GM12878 (cell line): ENCODE data around the gene CDSN. TPM values are rescaled to one million over a fixed set of nuclear protein-coding genes. Genes with fewer than 3 reads are reported as not detected.

Experiments used
- ATAC-seq: fragments of 200-7000 bp; cut with Tn5 transposase; 3 replicates; pipeline ENCODE4 v1.9.1; 2020; ENCODE audit warnings: mild to moderate bottlenecking, moderate library complexity
- BruUV-seq: library from RNA; stranded (reverse); fragments of 400-500 nt; replicated peaks from 2 replicates; lab custom pipeline; 2021; lab: Mats Ljungman, UMichigan
- CTCF ChIA-PET: fragments of 300-600 bp; sonication (Branson Sonifier 250); formaldehyde crosslinking; extraction: SDS; loops from one replicate; lab custom pipeline; 2021; ENCODE audit warnings: inconsistent platforms; lab: Yijun Ruan, JAX
- POLR2A ChIA-PET: fragments of 350-600 bp; formaldehyde crosslinking; extraction: SDS; loops from one replicate; lab custom pipeline; 2021; ENCODE audit warnings: inconsistent platforms; lab: Charles Lee
- RAD21 ChIA-PET: fragments of 300-600 bp; sonication (Branson Sonifier 250); formaldehyde crosslinking; loops from one replicate; lab custom pipeline; 2023; ENCODE audit warnings: antibody characterized with exemption; ENCODE audit not compliant: unreplicated experiment; lab: Charles Lee
- SMC1A ChIA-PET: fragments of 300-600 bp; sonication (Branson Sonifier 250); formaldehyde crosslinking; loops from one replicate; lab custom pipeline; 2023; ENCODE audit not compliant: unreplicated experiment, uncharacterized antibody; lab: Charles Lee
- DNase-seq: peaks from one replicate; pipeline ENCODE4 v3.0.0-alpha.2; 2011; ENCODE audit warnings: low read depth, low spot score
- FAIRE-seq: peaks from 3 replicates; lab custom pipeline; 2011; peaks lifted over from hg19 to GRCh38; lab: Jason Lieb, UNC
- H2AFZ ChIP-seq: 2 replicates; pipeline ENCODE4 v1.6.0; 2011; ENCODE audit warnings: low read depth, low read length, control low read depth; ENCODE audit not compliant: control insufficient read depth
- H3K27ac ChIP-seq: 2 replicates; pipeline ENCODE4 v1.5.1; 2011; ENCODE audit warnings: control low read depth; ENCODE audit not compliant: control insufficient read depth, insufficient read depth
- H3K27me3 ChIP-seq, 2 experiments: replicated peaks in 1 of 2; 2 replicates each; pipeline versions ENCODE4 v1.6.0 to v1.6.1; 2011; ENCODE audit warnings: low read length in 1 of 2; ENCODE audit not compliant: control insufficient read depth in 2 of 2, insufficient read depth in 2 of 2
- H3K36me3 ChIP-seq, 2 experiments: 2 replicates each; pipeline ENCODE4 v1.5.1; 2011; ENCODE audit warnings: low read length in 1 of 2; ENCODE audit not compliant: control insufficient read depth in 2 of 2, insufficient read depth in 2 of 2
- H3K4me1 ChIP-seq: 2 replicates; pipeline ENCODE4 v1.6.1; 2011; ENCODE audit warnings: mild to moderate bottlenecking, low read length, moderate library complexity, mixed read lengths; ENCODE audit not compliant: control insufficient read depth, insufficient read depth
- H3K4me2 ChIP-seq: 2 replicates; pipeline ENCODE4 v1.6.0; 2011; ENCODE audit warnings: control low read depth; ENCODE audit not compliant: control insufficient read depth, insufficient read depth
- H3K4me3 ChIP-seq: fragments of 200-600 bp; sonication (generic); 2 replicates; pipeline ENCODE4 v1.5.1; 2016
- H3K79me2 ChIP-seq: 2 replicates; pipeline ENCODE4 v1.6.0; 2011; ENCODE audit warnings: low read length; ENCODE audit not compliant: control insufficient read depth, insufficient read depth
- H3K9ac ChIP-seq: 2 replicates; pipeline ENCODE4 v1.8.0; 2011; ENCODE audit warnings: low read length, control low read depth, mixed read lengths; ENCODE audit not compliant: control insufficient read depth, insufficient read depth
- H3K9me3 ChIP-seq: replicated peaks from 3 replicates; pipeline ENCODE4 v1.5.1; 2011; ENCODE audit warnings: mild to moderate bottlenecking, low read length; ENCODE audit not compliant: control insufficient read depth, insufficient read depth
- H4K20me1 ChIP-seq: 2 replicates; pipeline ENCODE4 v1.6.0; 2011; ENCODE audit not compliant: control insufficient read depth, insufficient read depth
- ATF2 ChIP-seq: IDR thresholded peaks from 2 replicates; pipeline ENCODE4 v1.6.1; 2012; ENCODE audit warnings: low read length, inconsistent platforms
- BCL3 ChIP-seq: IDR thresholded peaks from 2 replicates; pipeline ENCODE4 v1.6.1; 2011; ENCODE audit warnings: borderline replicate concordance, low read depth, mild to moderate bottlenecking, moderate library complexity, low read length; ENCODE audit not compliant: insufficient read depth, poor library complexity, severe bottlenecking
- CHD1 ChIP-seq: IDR thresholded peaks from 2 replicates; pipeline ENCODE4 v1.6.1; 2012; ENCODE audit warnings: low read depth, low read length, improper control_type of control experiment
- ESRRA ChIP-seq: IDR thresholded peaks from 2 replicates; pipeline ENCODE4 v1.6.1; 2012; ENCODE audit warnings: mild to moderate bottlenecking, low read length, improper control_type of control experiment
- HDAC2 ChIP-seq: fragments of 200-600 bp; sonication (generic); IDR thresholded peaks from 2 replicates; pipeline ENCODE4 v1.6.1; 2017
- HDAC6 ChIP-seq: fragments of 200-600 bp; sonication (generic); IDR thresholded peaks from one replicate; pipeline ENCODE4 v1.8.0; 2017; ENCODE audit warnings: antibody characterized with exemption; ENCODE audit not compliant: unreplicated experiment
- MLLT1 ChIP-seq: fragments of 450-650 bp; IDR thresholded peaks from 2 replicates; pipeline ENCODE4 v1.6.1; 2016; ENCODE audit warnings: mild to moderate bottlenecking
- PAX8 ChIP-seq: fragments of 450-650 bp; IDR thresholded peaks from 2 replicates; pipeline ENCODE4 v1.6.1; 2017; ENCODE audit warnings: mild to moderate bottlenecking, moderate library complexity
- POLR2AphosphoS5 ChIP-seq: IDR thresholded peaks from 2 replicates; pipeline ENCODE4 v1.6.1; 2011; ENCODE audit warnings: mild to moderate bottlenecking, low read length, inconsistent platforms
- RFX5 ChIP-seq: IDR thresholded peaks from 2 replicates; pipeline ENCODE4 v1.6.1; 2011; ENCODE audit warnings: low read depth, low read length, improper control_type of control experiment
- SMAD1 ChIP-seq: fragments of 450-650 bp; IDR thresholded peaks from 2 replicates; pipeline ENCODE4 v1.6.1; 2018; ENCODE audit warnings: mild to moderate bottlenecking, low read depth; ENCODE audit not compliant: partially characterized antibody
- SMAD5 ChIP-seq: IDR thresholded peaks from 2 replicates; pipeline ENCODE4 v1.6.1; 2016; ENCODE audit warnings: antibody characterized with exemption, low read depth
- SREBF1 ChIP-seq: IDR thresholded peaks from 2 replicates; pipeline ENCODE4 v1.6.1; 2012; ENCODE audit warnings: mild to moderate bottlenecking, low read length
- ZNF207 ChIP-seq: fragments of 450-650 bp; IDR thresholded peaks from 2 replicates; pipeline ENCODE4 v1.6.1; 2014; ENCODE audit warnings: antibody characterized with exemption, mild to moderate bottlenecking, borderline replicate concordance
- ZSCAN29 ChIP-seq: fragments of 450-650 bp; IDR thresholded peaks from 2 replicates; pipeline ENCODE4 v1.6.1; 2017; ENCODE audit warnings: mild to moderate bottlenecking, moderate library complexity
- ZZZ3 ChIP-seq: IDR thresholded peaks from 2 replicates; pipeline ENCODE4 v1.6.1; 2011; ENCODE audit warnings: low read depth; ENCODE audit not compliant: control insufficient read depth, insufficient read length
- WGBS: methylation state at CpG from one replicate; pipeline ENCODE4 v1.1.6; 2016; ENCODE audit warnings: low lambda C conversion rate; ENCODE audit not compliant: insufficient replicate concordance, insufficient coverage; ENCODE audit errors: missing lambda C conversion rate; 5-methylcytosine and 5-hydroxymethylcytosine counted together
- in situ Hi-C: fragments of 300-500 bp; cut with MboI; formaldehyde crosslinking; loops from 9 replicates; pipeline ENCODE4 v1.14.3; 2018; ENCODE audit warnings: mixed read lengths
- intact Hi-C: fragments of 100-400 bp; cut with micrococcal nuclease; formaldehyde crosslinking; loops from one replicate; pipeline ENCODE4 v1.14.2; 2022; ENCODE audit not compliant: unreplicated experiment
- polyA plus RNA-seq, 11 experiments: library from polyadenylated mRNA; depleted of rRNA in 4 of 11; unstranded in 6 of 11; stranded (reverse) in 5 of 11; fragments of >200 nt; fragmentation: Nextera tagmentation in 4 of 11; fragmentation: Illumina TruSeq in 1 of 11; extraction: Ambion mirVana in 4 of 11; extraction: Trizol in 1 of 11; gene quantifications; 1 replicate in 1 of 11; 2 replicates in 10 of 11; pipeline versions ENCODE4 v1.2.1 to v1.2.3, GENCODE V29; 2011 to 2016; ENCODE audit warnings: inconsistent platforms in 2 of 11, missing spikeins in 2 of 11, low read depth in 1 of 11
- total RNA-seq, 4 experiments: library from RNA; depleted of rRNA in 3 of 4; stranded (reverse); fragments of >200 nt in 3 of 4; fragmentation: Illumina TruSeq in 1 of 4; extraction: Trizol in 1 of 4; gene quantifications; 2 replicates each; pipeline versions ENCODE4 v1.2.1 to v1.2.3, GENCODE V29; 2013 to 2021
- TF ChIP-seq, protein P1 (sequence below): IDR thresholded peaks from 2 replicates; pipeline ENCODE4 v1.6.1; 2012; ENCODE audit warnings: low read depth, low read length, improper control_type of control experiment
- TF ChIP-seq, protein P2 (sequence below): IDR thresholded peaks from 2 replicates; pipeline ENCODE4 v1.6.1; 2011; ENCODE audit warnings: borderline replicate concordance, low read depth, mild to moderate bottlenecking, moderate library complexity, mixed read lengths, low read length; ENCODE audit not compliant: insufficient read depth; ENCODE audit errors: extremely low read length

CDSN gene
- total and polyA plus RNA-seq, 10 of the 15 experiments (the other 5 are each of a cell fraction or from before 2014, with no cell fraction given), result 0.01 TPM; not detected in 9

DNA sequence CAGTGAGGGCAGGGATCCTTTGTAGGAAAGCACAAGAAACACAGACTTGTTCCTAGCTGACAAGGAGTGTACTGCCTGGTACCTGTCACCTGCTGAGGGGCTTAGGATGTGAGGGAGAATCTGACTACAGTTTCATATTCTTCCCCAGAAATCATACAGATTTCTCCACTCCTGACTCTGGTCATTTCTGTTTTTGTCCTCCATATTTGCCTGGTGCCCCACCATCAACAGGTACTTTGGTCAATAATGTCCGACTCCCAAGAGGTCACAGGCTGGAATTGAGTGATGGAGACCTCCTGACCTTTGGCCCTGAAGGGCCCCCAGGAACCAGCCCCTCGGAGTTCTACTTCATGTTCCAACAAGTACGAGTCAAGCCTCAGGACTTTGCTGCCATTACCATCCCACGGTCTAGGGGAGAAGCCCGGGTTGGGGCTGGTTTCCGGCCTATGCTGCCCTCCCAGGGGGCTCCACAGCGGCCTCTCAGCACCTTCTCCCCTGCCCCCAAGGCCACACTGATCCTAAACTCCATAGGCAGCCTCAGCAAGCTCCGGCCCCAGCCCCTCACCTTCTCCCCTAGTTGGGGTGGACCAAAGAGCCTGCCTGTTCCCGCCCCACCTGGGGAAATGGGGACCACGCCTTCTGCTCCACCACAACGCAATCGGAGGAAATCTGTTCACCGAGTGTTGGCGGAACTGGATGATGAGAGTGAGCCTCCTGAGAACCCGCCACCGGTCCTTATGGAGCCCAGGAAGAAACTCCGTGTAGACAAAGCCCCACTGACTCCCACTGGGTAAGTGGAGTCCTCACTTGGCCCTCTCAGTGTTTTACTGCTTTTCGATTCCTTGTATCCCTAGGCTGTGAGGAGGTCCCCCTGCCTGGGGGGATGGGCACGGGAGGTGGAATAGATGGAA lies 41.2 kb upstream of the CDSN start:
- FAIRE-seq (no peak), DNase-seq (no peak), ATAC-seq (no peak)
- in situ Hi-C loops, result no loop called here
- CTCF ChIA-PET, result interaction anchor here (1.0 to 2.5 kb wide), 3 partner anchors 26 to 35 kb away, joined by 5 to 15 read pairs (median 12); no protein-coding TSS in a partner anchor
- no TSS peak for BruUV-seq
- POLR2A ChIA-PET, result interaction anchor here (0.5 to 3.0 kb wide), 8 partner anchors 12 to 443 kb away, joined by 3 to 10 read pairs (median 4); no protein-coding TSS in a partner anchor
- H3K4me2 ChIP-seq, result peak overlapping the region; percentile 61
- H3K9ac ChIP-seq, result no peak overlapping the region
- RAD21 ChIA-PET, result interaction anchor here (1.0 to 1.8 kb wide), 3 partner anchors 29 to 111 kb away, joined by 3 to 12 read pairs (median 4); no protein-coding TSS in a partner anchor
- no peaks in the 10 kb centered on the region for H3K9me3 ChIP-seq
- 0 out of 2 replicates have a peak overlapping the region, but pooled peaks have one; percentile 14 for H3K4me3 ChIP-seq
- H4K20me1 ChIP-seq, result no peaks in the 10 kb centered on the region; the same call in 1 of the 2 replicates
- peaks cover 39% of the 10 kb centered on the region for H3K79me2 ChIP-seq
- TF ChIP-seq, protein P1, sequence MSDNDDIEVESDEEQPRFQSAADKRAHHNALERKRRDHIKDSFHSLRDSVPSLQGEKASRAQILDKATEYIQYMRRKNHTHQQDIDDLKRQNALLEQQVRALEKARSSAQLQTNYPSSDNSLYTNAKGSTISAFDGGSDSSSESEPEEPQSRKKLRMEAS, result no peak
- TF ChIP-seq ZZZ3, result no peak
- no peak for TF ChIP-seq HDAC2
- TF ChIP-seq MLLT1, result no peak
- TF ChIP-seq SMAD1, result no peak
- TF ChIP-seq POLR2AphosphoS5, result no peak
- no peak for TF ChIP-seq CHD1
- no peak for TF ChIP-seq BCL3
- no peak for TF ChIP-seq ZSCAN29
- TF ChIP-seq, protein P2, sequence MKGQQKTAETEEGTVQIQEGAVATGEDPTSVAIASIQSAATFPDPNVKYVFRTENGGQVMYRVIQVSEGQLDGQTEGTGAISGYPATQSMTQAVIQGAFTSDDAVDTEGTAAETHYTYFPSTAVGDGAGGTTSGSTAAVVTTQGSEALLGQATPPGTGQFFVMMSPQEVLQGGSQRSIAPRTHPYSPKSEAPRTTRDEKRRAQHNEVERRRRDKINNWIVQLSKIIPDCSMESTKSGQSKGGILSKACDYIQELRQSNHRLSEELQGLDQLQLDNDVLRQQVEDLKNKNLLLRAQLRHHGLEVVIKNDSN, result no peak
- no peak for TF ChIP-seq PAX8
- TF ChIP-seq SREBF1, result no peak
- TF ChIP-seq SMAD5, result no peak
- no peak for TF ChIP-seq RFX5
- TF ChIP-seq ATF2, result no peak
- TF ChIP-seq HDAC6, result no peak
- TF ChIP-seq ZNF207, result no peak
- TF ChIP-seq ESRRA, result no peak
- TF ChIP-seq, all 136 proteins: peak for 0
- Histone ChIP-seq H2AFZ (no peak overlapping the region), H3K36me3 (peaks cover 8 to 12% of the 10 kb centered on the region in 2 experiments), H3K27me3 (no peaks in the 10 kb centered on the region), H3K4me1 (peaks cover 32% of the 10 kb centered on the region), H3K27ac (no peak overlapping the region)
- WGBS, result 88% methylated on average over 19 of the region's 19 CpGs
- SMC1A ChIA-PET, result interaction anchor here (0.8 to 4.2 kb wide), 3 partner anchors 23 to 205 kb away, joined by 3 to 21 read pairs (median 4); no protein-coding TSS in a partner anchor
- intact Hi-C loops, result no loop called here
